Lower leg skin (tissue), 4 donors: ENCODE data around the gene BORCS5. TPM values are rescaled to one million over a fixed set of nuclear protein-coding genes. Genes with fewer than 3 reads are reported as not detected.

ENCODE experiments used
- DNase-seq, 2 donors: peaks; one replicate each; pipeline ENCODE4 v3.0.0-alpha.2; 2019; ENCODE audit warnings: low spot score in 2 of 2
- H3K4me3 ChIP-seq: fragments of 200-600 bp; sonication (generic); 2 replicates; pipeline ENCODE4 v1.5.1; 2017; ENCODE audit warnings: mild to moderate bottlenecking, low read depth; ENCODE audit not compliant: poor library complexity, severe bottlenecking
- CTCF ChIP-seq, 3 donors: fragments of 450-650 bp; IDR thresholded peaks; one replicate each; pipeline ENCODE4 v1.5.1; 2016; ENCODE audit warnings: antibody characterized with exemption in 3 of 3, mild to moderate bottlenecking in 3 of 3, moderate library complexity in 2 of 3
- POLR2A ChIP-seq, 2 donors: fragments of 450-650 bp; IDR thresholded peaks; one replicate each; pipeline ENCODE4 v1.6.1; 2016 to 2017; ENCODE audit warnings: antibody characterized with exemption in 2 of 2, mild to moderate bottlenecking in 1 of 2, moderate library complexity in 1 of 2
- WGBS, 2 donors: methylation state at CpG; one replicate each; pipeline ENCODE4 v1.1.5; 2018; 5-methylcytosine and 5-hydroxymethylcytosine counted together
- intact Hi-C: fragments of 100-400 bp; cut with DNase I; formaldehyde crosslinking; loops from one replicate; pipeline ENCODE4 v1.15.0; 2023; ENCODE audit warnings: low total_unique reads
- total RNA-seq, 4 donors: library from RNA; depleted of rRNA; stranded (reverse); fragments of >200 nt; gene quantifications; one replicate each; pipeline ENCODE4 v1.1.0, GENCODE V29; 2016

BORCS5 gene
- total RNA-seq, 4 donors from 2014 or later = 5.3 to 13.4 (median 10.1) TPM

GRCh38 chr12:12393171-12393570 is 36.3 kb downstream of the BORCS5 start:
- intact Hi-C loops = no loop called here
- 93% methylated on average over 2 of the region's 2 CpGs for WGBS, 2 donors
- TF ChIP-seq CTCF (IDR thresholded peaks at IDR 0.05) = no peak
- TF ChIP-seq POLR2A (IDR thresholded peaks at IDR 0.05) = no peak
- no peak for DNase-seq
- no peak overlapping the region for H3K4me3 ChIP-seq

GRCh38 chr12:12396694-12397093 is 39.8 kb downstream of the BORCS5 start:
- intact Hi-C loops = no loop called here

GRCh38 chr12:12397184-12397583 is 40.3 kb downstream of the BORCS5 start:
- no peak overlapping the region for H3K4me3 ChIP-seq
- no peak for DNase-seq
- intact Hi-C loops = no loop called here
- WGBS, 2 donors = 86 to 90% methylated on average over 5 of the region's 5 CpGs
- TF ChIP-seq CTCF (IDR thresholded peaks at IDR 0.05) (no peak), POLR2A (IDR thresholded peaks at IDR 0.05) (no peak)

More at GRCh38 chr12:12396694-12397093, 39.8 kb downstream of the BORCS5 start:
- WGBS, 2 donors = 87 to 91% methylated on average over 4 of the region's 4 CpGs
- no peak for TF ChIP-seq POLR2A (IDR thresholded peaks at IDR 0.05)
- TF ChIP-seq CTCF (IDR thresholded peaks at IDR 0.05) = no peak
- DNase-seq = no peak
- no peak overlapping the region for H3K4me3 ChIP-seq

- peak in 1 of 2 donors; percentile 77 for DNase-seq
- no peak overlapping the region for H3K4me3 ChIP-seq
- WGBS, 2 donors = 44 to 49% methylated on average over 7 of the region's 7 CpGs
- intact Hi-C loops = no loop called here
- TF ChIP-seq CTCF (IDR thresholded peaks at IDR 0.05) (no peak), POLR2A (IDR thresholded peaks at IDR 0.05) (no peak)
Observed at GRCh38 chr12:12398026-12398859, 41.4 kb downstream of the BORCS5 start.

- no peak overlapping the region for H3K4me3 ChIP-seq
- WGBS, 2 donors = 94 to 97% methylated on average over 1 of the region's 1 CpG
- no peak for DNase-seq
- TF ChIP-seq POLR2A (IDR thresholded peaks at IDR 0.05) (no peak), CTCF (IDR thresholded peaks at IDR 0.05) (no peak)
- intact Hi-C loops = no loop called here
Observed at GRCh38 chr12:12399161-12399560, 42.3 kb downstream of the BORCS5 start.
